Stimulated activated CD4-positive, alpha-beta T cell treated with anti-CD3 and anti-CD28 coated beads, Interleukin-4, amount 100 ng/mL, for 4 hours (primary cell): Measurements from ENCODE around the gene MLLT1.

Experiments
- DNase-seq, 2 experiments: peaks; one replicate each; pipeline ENCODE4 v3.0.0-alpha.2; 2020

MLLT1 gene

DNA sequence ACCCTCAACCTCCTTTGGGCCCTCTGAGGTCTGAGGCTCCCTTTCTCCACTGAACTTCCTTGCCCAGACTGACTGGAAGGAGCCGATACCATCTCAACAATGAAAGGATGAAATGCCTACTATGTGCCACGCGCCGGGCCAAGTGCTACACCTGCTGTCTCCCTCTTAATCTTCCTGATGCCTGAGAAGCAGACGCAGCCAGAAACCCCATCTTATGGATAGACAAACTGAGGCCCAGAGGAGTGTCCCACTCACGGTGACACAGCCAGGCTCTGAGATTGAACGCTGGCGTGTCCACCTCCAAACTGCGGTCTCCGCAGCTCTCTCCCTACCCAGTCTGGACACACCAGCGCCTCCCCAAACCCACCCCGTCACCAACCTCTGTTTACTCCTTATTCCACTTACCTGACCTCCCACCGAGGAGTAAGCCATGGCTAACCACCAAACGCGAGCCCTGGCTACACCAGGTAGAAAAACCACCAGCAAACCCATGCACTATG, 20.9 kb downstream of the MLLT1 start:
- DNase-seq, result no peak

DNA sequence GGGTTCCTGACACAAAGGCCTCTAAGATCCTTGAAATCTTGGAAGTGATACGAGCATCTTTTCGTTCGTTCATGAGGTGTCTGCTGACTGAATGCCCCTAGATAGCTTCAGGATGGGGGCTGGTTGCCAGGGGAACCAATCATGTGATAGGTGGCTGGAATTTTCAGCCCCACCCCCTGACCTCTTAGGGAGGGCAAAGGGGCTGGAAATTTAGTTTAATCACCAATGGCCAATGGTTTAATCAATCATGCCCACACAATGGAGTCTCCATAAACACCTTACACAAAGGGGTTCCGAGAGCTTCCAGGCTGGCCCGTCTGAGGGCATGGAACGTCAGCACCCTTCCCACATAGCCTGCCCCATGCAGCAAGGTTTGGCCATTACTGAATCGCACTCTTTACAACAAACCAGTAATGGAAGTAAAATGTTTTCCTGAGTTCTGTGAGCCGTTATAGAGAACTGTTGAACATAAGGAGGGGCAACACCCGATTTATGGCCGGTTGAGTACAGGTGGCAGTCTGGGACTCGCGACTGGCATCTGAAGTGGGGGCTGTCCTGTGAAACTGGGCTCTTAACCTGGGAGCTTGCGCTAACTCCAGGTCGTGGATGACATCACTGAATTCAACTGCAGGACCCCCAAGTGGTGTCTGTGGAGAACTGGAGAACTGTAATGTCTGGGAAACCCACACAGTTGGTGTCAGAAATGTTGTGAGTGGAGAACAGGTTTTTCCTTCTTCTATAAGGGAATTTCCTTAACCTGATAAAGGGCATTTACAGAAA, 25.6 kb downstream of the MLLT1 start:
- DNase-seq, result no peak

DNA sequence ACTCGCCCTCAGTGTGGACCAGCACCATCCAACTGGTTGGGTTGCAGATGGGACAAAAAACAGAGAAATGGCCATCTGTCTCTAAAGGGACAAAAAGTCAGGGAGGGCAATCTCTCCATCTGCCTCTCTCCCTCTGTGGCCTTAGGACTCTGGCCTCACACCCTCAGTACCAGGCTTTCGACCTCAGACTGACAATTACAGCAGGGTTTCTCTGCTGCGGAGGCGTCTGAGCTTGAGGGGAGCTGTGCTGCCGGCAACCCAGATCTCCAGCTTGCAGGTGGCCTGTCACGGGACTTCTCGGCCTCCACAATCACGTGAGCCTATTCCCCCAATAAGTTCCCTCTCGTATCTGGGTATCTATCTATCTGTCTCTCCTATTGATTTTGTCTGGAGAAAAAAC, 27.7 kb downstream of the MLLT1 start:
- DNase-seq, result no peak

DNA sequence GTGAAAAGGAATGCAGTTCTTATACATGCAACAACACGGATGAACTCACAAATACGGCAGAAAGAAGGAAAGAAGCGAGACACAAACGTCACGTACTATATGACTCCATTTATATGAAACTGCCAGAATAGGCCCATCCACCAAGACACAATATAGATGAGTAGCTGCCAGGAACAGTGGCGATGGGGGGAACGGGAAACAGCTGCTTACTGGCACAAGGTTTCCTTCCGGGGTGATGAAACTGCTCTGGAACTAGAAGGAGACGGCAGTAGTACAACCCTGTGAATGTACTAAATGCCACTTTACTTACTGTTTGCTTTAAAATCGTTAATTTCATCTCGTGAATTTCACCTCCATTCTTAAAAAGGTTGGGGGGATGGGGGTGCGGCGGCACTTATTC, 28.9 kb downstream of the MLLT1 start:
- no peak for DNase-seq

DNA sequence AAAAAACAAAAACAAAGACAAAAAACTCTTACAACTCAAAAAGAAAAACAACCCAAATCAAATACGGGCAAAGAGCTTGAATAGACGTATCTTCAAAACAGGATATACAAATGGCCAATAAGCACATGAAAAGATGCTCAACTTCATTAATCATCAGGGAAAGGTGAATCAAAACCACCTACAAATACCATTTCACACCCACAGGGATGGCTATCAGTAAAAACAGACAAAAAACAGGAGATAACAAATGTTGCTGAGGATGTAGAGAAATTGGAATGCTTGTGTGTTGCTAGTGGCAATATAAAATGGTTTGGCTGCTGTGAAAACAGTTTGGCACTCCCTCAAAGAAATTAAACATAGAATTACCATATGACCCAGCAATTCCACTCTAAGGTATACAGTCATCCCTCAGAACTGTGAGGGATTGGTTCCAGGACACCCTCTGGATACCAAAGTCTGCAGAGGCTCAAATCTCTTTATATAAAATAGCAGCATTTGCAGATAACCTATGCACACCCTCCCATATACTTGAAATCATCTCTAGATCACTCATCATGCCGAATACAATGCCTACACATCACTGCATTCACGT, 29.7 kb downstream of the MLLT1 start:
- DNase-seq, result no peak

DNA sequence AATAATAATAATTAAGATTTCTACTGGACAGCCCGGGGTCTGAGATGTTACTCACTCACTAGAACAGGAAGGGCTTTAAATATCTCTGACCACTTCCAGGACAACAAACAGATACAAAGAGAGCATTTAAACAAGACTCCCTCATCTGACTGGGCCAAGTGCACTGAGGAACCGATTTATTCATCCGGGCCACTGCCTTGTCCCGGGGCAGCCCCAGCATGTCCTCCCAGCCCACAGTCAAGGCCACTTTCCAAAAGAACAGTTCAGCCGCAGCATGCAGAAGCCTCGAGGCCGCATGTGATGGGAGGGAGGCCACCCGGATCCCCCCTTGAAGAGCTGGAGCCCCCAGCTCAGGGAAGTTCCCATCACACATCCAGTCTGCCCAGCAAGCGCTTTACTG, 30.5 kb downstream of the MLLT1 start:
- DNase-seq, result no peak

DNA sequence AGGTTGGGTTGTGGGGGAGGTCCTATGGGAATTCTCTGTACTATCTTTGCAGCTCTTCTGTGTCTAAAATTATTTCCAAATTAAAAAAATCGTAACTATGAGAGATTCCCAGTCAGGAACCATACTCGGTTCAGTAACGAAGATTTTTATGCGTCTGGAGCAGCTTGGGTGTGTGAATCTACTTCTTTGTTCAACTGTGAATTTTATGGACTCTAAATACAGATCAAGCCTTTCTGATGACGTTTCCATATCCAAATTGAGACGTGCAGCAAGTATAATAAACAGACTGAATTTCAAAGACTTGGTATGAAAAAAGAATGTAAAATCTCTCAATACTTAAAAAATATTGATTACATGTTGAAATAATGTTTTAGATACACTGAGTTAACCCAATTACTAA, 30.9 kb downstream of the MLLT1 start:
- no peak for DNase-seq

DNA sequence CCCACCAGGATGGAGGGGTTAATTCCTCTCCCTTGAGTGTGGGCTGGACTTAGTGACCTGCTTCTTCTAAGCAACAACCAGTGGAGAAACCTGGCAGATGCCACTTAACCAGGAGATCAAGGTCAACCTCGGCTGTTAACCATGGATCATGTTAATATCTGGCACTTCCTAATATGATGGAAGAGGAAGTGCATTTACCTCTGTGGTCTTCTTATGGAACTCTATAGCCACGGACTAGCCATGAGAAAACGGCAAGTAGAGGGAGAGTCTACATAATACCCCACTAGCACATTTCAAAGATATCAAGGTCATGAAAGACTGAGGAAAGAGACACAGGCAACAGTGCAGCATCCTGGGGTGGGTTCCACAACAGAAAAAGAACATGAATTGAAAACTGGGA, 31.4 kb downstream of the MLLT1 start:
- DNase-seq, result no peak

DNA sequence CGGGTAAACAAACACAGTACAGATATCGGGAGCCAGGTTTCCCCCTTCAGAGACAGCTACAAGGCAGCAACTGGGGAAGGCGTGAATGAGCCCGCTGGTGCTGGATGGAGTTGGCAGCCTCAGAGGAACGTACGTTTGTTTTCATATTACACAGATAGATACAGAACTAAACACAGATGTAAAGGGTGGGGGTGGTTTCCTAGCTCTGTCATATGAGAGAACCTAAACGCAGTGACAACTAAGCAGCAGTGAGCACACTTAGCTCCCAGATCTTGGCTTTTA, 32.8 kb downstream of the MLLT1 start:
- no peak for DNase-seq

DNA sequence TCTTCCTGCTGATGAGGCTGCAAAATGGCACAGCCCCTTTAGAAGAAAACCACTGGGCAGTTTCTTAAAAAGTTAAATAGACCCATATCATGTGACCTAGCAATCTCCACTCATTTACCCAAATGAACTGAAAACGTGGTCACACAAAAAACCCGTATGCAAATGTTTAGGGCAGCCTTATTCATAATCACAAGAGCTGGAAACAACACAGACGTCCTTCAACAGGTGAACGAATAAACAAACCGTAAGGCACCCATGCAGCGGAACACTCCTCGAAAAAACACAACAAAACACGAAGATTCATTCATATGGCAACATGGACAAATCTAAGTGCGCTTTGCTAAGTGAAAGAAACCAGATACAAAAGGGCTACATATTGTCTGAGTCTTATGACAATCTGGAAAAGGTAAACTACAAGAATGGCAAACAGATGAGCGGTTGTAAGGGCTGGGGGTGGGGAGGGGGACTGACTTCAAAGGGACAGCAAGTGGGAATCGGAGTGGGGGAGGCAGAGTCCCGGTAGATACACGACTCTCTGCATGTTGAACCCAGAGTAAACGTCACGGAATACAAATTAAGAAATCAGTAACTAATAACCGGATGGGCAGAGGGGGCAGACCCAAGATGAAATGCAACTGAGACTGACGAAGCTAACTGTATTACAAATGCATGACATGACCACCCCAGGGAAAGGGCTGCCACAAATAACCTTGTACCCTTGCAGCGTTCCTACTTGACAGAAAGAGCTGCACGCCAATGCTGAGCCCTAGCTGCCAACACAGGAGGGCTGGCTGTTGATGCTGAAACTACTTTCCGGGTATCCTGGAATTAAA, 33.4 kb downstream of the MLLT1 start:
- no peak for DNase-seq

DNA sequence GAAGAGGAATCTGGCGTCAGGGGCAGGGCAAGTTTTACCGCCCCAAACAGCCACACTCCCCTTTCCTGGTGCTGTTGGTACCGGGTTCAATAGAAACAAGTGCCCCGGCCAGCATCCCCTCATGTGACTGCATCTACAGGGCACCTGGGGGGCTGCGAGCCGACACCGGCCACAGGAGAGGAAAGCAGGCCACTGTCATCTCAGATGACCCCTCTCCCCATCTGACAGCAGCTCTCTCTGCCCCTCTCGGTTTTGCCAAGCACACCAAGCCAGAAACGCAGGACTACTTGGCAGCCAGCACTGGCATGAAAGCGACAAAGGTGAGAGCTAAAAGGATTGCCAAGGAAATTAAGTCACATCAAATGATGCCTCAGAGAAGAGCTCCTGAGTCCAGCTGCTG, 37.1 kb downstream of the MLLT1 start:
- no peak for DNase-seq

DNA sequence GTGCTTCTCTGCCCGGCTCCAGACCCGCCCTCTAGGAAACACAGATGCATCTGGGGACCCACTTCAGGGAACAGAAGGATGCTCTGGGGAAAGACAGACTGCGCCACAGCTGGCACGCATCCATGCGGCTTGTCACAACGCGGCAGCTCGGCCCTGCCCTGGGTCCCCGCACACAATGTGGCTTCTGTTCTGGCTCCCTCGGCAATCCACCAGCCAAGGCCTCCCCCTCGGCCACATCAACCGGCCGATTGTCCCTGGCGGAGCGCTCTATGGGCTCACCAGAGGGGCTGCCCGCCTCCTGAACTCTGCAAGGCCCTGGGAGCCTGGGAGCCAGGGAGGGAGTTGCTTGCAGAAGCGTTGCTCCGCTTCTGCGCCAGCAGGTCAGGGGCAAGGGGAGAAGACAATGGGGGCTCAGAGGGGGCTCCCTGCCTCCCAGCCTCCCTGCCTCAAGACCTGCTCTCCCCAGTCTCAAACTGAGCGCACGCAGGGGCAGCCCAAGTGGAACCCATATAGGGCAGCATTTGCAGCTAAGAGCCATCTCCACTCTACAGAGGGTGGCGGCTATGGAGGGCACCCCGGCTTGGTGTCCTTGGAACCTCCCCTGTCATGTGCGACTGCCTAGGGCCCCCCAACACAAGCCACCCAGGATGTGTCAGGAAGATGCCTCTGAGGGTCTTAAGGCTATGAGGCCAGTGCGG, 37.9 kb downstream of the MLLT1 start:
- DNase-seq, result no peak

DNA sequence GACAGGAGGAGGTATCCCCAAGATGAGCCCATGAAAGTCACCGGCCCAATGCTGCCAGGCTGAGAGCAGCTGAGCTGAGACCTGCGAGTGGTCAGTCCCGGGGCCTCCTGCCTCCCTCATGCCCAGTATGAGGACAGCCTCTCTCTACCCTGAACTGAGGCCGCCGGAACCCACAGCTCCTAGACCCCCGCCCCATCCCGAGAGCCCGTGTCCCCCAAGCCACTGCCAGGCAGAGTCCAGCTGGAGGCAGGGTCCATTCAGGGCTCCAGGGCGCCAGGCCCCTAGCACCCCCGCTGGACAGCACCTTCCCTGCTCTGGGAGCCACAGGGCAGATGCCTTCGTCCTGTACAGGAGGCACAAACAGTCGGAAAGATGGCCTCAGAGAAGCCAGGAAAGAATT, 38.7 kb downstream of the MLLT1 start:
- DNase-seq, result no peak

DNA sequence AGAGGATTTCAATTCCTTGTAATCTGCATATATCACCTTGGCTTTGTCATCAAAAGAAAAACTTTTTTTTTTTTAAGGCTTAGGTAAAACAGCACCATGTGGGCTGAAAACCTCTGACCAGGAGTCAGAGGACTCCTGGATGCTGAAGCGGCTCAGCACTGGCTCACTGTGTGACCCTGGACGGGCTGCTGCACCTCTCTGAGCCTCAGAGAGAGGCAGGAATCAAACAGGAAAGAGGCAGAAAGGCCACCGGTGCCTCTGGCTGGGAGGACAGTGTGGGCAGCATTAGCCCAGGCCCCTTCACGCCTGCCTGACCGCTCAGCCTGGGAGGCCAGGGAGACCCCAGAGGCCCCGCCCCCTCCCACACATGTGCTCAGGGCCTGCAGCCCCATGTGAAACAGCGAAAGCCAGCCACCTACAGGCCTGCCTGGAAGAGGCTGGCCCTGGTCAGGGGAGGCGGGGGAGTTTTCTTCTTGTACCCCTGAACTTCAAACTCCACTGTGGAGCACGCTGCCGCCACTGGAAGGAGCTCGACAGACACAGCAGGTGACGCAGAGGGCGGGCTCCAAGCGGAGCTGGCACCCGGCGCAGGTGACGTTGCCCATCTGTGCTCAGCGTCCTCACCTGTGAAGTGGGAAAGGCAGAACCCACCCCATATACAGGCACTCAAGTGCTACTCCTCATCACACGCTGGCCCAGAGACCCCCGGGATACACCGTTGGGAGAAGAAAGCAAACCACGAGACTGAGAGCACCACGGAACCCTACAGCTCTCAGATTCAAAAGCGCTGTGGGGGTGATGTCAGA, 39.7 kb downstream of the MLLT1 start:
- no peak for DNase-seq

DNA sequence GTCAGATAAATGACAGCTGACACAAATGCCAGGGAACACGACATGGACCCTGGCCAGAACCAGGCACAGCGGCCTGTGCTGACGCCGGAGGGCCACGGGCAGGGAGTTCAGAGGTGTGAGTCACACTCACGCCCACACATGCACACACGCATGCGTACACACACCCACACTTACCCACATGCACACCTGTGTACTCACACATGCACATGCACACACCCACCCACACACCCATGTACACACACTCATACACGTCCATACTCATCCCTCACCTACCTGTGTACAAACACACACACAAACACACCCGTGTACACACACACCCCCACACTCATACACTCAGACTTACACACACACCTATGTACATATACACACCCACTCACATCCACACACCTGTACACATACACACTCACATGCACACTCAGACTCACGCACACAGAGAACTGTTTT, 40.4 kb downstream of the MLLT1 start:
- DNase-seq, result peak in 1 of 2 experiments; percentile 51

DNA sequence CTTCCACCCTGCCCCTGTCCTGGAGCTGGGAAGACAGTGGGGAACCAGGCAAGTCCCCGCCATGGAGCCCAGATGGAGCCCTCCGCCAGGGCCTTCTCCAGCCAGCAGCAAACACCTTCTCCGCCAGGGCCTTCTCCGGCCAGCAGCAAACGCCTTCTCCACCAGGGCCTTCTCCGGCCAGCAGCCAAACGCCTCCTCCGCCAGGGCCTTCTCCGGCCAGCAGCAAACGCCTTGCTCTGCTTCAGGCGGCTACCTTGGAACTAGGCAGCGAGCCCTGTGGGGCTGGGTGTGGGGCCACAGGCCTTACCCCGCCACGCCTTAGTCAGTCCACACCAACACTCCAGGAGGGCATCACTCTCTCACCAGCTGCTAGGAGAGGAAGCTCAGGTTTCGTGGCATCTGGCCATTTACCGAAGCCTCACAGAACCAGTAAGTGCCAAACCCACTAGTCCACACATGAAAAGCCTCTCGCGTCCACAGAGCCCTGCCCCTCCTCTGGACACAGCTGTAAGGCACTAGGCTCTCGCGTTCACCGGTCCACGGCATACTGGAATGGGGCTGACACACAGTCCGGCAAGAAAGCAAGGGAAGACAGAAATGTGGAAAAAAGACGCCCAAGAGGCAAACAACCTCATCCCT, 41.0 kb downstream of the MLLT1 start:
- no peak for DNase-seq

DNA sequence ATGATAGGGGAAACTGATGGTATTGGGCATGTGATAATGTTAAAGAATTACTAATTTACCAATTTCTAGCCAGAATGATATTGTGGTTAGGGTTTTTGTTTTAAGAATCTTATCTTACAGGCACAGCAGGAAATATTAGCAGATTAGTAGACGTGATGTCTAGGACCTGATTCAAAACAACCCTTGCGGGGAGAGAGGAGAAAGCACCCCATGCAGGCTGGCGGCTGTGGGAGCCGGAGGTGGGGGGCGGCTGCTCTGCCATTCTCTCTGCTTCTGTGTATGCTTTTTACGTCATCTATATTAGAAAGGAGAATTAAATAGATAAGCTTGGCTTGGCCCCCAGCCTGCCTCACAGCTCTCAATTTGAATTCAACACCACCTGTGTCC, 41.5 kb downstream of the MLLT1 start:
- DNase-seq, result no peak

DNA sequence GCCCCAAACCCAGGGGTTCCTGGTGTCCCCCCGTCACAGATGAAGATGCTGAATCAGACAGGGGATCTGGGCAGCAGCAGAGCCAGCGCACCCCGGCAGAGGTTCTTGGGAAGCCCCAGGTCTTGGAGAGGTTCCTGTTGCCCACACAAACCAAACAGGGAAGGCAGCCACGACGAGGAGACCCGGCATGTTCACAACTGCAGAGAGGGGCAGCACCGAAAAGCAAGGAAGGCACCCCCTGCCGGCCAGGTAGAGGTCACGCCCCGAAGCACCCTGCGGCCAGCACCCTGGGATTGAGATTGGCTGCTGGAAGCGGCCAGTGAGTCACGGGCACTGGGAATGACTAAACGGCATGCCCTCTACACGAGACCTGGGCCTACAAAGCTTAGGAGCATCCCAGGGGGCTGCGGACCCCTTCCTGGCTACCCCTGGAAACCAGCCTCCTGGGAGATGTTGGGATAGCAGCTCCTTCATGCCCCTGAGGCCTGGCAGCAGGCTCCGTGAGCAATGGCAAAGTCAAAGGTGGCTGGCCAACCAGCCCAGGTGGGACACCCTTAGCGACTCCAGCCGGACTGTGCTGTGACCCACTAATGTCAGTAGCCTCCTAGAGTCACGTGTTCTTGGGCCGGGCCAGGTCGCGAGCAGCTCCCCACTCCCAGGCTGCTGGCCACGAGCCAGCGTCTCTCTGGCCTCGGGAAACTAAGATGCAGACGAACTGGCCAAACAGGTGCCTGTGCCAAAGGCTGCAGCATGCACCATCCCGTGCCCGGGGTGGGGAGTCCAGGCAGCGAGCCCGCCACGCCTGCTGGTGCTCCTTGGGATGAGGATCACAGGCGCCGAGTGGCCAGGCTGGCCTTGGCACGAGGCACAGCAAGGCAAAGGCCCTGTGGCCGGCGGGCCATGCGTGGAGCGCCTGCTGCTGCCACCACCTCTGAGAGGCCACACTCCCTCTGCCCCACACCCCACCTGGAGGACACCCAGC, 43.2 kb downstream of the MLLT1 start:
- DNase-seq, result no peak

DNA sequence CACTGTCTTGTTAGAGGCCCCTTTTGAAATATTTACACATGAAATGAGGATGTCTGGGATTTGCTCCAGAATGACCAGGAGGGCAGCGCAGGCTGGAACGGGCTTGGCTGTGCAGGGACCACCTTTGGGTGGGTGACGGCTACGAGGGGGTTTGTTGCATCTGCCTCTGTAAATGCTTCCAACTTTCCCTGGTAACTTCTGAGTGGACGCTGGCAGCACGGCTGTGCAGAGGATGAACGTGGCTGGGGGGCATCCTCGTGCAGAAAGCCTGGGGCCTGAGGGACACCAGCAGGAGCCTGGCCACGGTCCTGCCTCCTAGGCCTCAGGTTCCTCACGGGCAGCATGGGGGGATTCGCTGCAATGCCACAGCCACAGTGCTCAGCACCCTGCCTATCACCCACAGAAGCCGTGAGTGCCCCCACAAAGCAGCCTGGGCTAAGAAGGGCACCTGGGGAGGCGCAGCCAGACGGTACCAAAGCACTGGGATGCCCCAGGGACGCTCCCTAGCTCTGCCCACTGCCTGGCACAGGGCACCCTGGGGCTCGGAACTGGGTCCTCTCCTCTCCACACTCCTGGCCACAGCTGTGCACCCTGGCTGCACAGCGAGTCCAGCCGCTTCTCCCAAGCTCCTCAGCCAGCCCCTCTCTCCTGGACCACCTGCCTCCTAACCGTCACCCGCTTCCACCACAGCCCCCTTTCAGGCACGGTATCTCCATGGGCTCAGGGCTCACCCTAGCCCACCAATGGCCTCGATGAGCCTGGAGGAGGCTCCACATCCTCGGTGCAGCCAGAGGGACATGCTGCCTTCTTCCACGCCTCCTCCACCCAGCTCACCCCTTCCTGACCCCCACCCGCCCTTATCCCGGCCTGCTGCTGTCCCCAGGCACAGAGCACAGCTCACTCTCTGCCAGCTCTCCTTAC, 44.5 kb downstream of the MLLT1 start:
- no peak for DNase-seq

DNA sequence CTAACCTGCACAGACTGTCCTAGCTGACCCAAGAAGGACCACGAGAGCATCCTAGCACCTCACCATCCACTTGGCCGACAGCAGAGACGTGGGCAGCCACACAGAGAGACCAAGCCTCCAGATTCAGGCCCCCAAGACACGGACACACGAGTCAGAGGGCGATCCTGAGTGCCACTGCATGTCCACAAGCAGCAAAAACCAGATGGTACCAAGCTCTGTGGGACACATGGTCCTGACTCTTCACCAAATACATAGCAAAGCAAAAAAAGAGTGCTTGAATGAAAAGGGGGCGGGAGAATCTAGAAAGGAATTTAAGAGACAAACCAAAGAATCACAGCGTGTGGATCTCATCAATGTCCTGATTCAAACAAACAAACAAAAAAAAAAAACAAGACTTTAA, 45.2 kb downstream of the MLLT1 start:
- no peak for DNase-seq
